ENCODE data around the gene ZNF584.
A peak's percentile ranks its signal among the peaks of the same experiment; 100 is the strongest.
"Not testable (repeated sequence)": the region's sequence is repeated elsewhere in the genome, so short reads cannot be mapped to it uniquely, and the experiment has no call there.

The ZNF584 gene

GRCh38 chr19:58406818-58407657 is 1.4 kb upstream of the ZNF584 start:
- no peak for DNase-seq

DNA sequence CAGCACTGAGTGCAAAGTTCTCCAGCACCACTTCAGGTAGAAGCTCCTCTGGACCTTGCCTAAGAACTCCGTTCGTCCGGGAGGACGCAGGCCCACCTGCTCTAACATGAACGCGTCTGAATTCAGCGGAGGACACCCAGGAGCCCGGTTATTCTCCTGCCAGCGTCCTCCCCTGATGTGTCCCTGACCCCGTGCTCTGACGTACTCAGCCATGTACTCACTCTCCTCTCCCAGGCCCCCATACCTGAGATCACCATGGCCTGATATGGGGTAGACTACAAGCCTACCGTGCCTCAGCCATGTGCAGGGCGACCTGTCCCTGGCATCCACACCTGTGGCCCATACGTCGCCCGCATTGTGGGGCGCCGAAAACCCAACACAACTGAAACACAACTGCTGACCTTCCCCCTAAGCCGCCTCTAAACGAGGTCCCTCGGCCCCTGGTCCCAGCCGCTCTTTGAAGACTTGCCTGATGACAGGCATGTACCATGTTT is 744 bp upstream of the ZNF584 start:
- peak in 1 of 2 experiments; percentile 26 for DNase-seq

DNA sequence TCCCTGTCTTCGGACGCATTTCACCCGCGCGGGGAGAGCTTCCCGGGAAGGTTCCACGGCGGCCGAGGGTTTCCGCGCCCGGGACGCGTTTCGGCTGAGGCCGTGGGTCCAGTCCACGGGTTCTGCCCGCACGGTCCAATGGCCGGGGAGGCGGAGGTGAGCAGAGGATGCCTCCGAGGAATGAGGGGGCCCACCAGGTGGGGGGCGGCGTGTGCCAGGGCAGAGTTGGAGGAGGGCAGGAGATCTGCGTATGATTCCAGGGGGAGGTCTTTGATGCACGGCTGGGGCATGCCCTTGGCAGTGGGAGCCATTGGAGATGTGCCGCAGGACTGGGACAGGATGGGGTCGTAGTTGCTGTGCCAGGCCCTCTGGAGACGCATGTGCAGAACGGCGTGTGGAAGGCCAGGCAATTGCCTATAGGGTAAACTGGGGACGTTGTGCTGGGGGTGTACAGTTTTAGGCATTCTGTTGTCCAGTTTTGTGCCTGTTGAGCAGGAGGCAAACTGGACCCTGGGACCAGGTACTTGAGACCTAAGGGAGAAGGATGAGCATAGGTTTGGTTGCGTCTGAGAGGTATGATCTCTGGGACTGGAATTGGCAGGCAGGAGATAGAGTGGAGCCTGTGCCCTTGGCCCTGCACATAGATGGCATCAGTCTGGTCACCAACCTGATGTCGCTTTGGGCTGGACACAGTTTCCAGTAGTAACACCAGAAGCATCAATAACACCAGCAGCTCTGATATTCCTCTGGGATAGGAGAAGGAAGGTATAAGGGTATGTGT is 751 bp downstream of the ZNF584 start:
- peak in 1 of 2 experiments; percentile 57 for DNase-seq

DNA sequence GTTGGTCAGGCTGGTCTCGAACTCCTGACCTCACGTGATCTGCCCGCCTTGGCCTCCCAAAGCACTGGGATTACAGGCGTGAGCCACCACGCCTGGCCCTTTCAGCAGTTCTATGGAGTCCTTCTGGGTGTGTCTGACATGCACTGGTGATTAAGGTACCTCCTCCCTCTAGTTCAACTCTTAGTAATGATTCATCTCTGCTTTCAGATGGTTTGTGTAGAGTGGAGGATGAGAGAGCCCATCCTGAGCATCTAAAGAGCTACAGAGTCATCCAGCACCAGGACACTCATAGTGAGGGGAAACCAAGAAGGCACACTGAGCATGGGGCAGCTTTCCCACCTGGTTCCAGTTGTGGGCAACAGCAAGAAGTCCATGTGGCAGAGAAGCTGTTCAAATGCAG is 8.2 kb downstream of the ZNF584 start:
- no peak for DNase-seq

DNA sequence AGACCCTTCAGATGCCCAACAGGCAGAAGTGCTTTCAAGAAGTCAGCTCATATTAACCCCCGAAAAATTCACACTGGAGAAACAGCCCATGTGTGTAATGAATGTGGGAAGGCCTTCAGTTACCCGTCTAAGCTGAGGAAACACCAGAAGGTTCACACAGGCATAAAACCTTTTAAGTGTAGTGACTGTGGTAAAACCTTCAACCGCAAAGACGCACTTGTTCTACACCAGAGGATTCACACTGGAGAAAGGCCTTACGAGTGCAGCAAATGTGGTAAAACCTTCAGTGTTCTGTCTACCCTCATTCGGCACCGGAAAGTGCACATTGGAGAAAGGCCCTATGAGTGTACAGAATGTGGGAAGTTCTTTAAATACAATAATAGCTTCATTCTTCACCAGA is 8.6 kb downstream of the ZNF584 start:
- DNase-seq: no peak

GRCh38 chr19:58428617-58429016 is 20.2 kb downstream of the ZNF584 start:
- no peak for DNase-seq

- no peak for DNase-seq
These were observed 21.3 kb downstream of the ZNF584 start for GRCh38 chr19:58429745-58430144.

GRCh38 chr19:58434217-58434616 is 25.8 kb downstream of the ZNF584 start:
- no peak for DNase-seq

DNA sequence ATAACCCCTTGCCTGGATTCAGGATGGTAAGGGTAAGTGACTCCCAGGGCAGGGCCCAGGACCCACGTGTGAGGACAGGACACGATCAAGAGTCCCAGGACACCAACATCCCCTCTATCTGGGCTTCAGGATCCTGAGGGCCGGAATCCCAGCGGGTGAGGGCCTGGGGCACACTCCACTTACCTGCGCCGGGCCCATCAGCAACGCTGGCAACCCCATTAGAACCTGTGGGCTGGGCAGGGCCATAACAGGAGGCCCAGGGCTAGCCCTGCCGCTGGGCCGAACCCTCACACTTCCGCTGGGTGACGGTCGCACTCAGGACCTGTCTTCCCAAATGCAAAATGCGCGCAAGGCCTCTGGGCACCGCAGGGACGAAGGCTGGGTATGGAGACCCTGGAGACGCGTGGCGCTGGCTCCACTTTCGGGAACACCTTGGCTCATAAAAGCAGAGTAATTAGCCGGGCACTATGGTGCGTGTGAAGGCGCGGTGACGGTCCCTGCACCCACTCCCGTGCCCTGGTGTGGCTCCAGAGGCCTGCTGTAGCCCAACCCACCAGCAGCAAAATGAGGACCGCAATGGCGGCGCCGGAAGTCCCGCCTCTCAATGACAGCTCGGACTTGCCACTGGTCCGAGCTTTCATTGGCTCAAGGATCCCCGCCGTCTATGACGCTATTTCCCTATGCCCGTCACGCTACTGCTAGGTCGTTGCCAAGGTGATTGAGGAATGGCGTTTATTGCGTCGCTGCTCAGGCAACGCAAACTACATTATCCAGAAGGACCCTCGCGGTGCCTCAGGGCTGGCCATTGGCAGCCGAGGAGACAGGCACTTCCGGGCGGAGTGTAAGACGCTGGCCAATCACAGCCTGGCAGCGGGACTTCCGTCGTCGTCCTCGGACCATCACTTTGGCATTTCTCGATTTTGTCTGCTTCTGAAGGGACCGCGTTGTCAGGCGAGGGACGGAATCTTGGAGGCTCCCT is 31.4 kb downstream of the ZNF584 start, which contains the start of gene ZNF132:
Gene ZNF132, minus strand, starts transcription at position 578 of the 979 bp plus-strand sequence. Its CDS starts 332 bp downstream, at position 246.
- peak; percentile 92 to 95 for DNase-seq

GRCh38 chr19:58440556-58440955 is 32.1 kb downstream of the ZNF584 start:
- no peak for DNase-seq

DNA sequence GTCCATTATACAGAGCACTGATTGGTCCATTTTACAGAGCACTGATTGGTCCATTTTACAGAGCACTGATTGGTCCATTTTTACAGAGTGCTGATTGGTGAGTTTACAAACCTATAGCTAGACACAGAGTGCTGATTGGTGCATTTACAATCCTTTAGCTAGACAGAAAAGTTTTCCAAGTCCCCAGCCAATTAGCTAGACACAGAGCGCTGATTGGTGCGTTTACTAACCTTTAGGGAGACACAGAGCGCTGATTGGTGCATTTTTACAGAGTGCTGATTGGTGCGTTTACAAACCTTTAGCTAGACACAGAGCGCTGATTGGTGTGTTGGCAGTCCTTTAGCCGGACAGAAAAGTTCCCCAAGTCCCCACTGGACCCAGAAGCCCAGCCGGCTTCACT is 34.5 kb downstream of the ZNF584 start:
- not testable (repeated sequence) for DNase-seq

DNA sequence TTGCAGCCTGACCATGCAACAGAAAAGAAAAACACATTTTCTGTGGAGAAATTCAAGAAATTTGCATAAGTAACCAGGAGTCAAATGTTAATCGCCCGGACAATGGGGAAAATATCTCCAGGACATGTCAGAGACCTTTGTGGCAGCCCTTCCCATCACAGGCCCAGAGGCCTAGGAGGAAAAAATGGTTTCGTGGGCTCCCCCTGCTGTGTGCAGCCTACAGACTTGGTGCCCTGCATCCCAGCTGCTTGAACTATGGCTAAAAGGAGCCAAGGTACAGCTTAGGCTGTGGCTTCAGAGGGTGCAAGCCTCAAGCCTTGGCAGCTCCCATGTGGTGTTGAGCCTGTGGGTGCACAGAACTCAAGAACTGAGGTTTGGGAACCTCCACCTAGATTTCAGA is 40.4 kb downstream of the ZNF584 start:
- DNase-seq: not testable (repeated sequence)

DNA sequence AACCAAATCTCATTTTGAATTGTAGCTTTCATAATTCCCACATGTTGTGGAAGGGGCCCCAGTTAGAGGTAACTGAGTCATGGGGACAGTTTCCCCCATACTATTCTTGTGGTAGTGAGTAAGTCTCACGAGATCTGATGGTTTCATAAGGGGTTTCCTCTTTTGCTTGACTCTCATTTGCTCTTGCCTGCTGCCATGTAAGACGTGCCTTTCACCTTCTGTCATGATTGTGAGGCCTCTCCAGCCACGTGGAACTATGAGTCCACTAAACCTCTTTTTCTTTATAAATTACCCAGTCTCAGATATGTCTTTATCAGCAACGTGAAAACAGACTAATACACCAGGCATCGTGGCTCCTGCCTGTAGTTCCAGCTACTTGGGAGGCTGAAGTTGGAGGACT is 41.5 kb downstream of the ZNF584 start:
- DNase-seq: not testable (repeated sequence)

GRCh38 chr19:58450856-58451357 is 42.5 kb downstream of the ZNF584 start:
- no peak for DNase-seq

DNA sequence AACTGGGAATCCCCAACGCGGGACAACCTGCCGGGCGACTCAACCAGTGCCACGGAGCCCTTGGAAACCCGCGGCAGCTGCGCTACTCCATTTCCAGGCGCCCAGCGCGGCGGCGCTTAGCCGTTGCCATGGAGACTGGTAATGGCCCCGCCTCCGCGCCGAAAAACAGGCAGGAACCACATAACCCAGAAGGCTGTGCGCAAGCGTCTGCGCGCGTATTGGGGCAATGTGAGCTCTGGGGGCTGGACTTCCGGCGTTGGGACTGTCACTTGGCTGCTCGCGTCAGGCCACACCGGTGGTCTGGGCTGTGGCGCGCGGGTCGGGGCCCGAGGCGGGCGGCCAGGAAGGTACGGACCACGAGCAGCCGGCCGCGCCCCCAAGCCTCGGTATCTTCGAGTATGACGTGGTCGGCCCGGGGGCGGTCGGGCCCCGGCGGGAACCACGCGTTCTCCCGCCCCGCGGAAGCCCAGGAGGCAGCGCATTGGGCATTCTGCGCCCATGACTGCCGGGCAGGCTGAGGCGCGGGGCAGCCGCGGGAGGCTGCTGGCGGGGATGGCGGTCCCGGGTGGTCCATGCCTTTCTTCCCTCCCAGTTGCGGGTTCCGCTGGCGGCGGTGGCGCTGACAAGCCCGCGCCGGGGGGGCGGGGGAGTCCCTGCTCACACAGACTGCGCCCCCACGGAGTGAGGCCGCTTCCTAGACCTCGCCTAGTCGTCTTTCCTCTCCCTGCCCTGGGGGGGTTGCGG is 43.1 kb downstream of the ZNF584 start, which contains the start of gene ZNF324B:
Gene ZNF324B, plus strand, starts transcription at position 265 of the 744 bp plus-strand sequence. CDS start 2,080 bp downstream, outside the sequence.
- peak; percentile 96 to 98 for DNase-seq

- no peak for DNase-seq
These were observed 45.3 kb downstream of the ZNF584 start for GRCh38 chr19:58453743-58454142.

- DNase-seq: no peak
These were observed 46.9 kb downstream of the ZNF584 start for GRCh38 chr19:58455306-58455705.

DNA sequence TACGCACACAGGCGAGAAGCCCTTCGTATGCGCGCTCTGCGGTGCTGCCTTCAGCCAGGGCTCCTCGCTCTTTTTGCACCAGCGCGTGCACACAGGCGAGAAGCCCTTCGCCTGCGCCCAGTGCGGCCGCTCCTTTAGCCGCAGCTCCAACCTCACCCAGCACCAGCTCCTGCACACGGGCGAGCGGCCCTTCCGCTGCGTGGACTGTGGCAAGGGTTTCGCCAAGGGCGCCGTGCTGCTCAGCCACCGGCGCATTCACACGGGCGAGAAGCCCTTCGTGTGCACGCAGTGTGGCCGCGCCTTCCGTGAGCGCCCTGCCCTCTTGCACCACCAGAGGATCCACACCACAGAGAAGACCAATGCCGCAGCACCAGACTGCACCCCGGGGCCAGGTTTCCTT is 47.7 kb downstream of the ZNF584 start:
- no peak for DNase-seq

GRCh38 chr19:58460039-58460438 is 51.6 kb downstream of the ZNF584 start:
- DNase-seq: no peak

DNA sequence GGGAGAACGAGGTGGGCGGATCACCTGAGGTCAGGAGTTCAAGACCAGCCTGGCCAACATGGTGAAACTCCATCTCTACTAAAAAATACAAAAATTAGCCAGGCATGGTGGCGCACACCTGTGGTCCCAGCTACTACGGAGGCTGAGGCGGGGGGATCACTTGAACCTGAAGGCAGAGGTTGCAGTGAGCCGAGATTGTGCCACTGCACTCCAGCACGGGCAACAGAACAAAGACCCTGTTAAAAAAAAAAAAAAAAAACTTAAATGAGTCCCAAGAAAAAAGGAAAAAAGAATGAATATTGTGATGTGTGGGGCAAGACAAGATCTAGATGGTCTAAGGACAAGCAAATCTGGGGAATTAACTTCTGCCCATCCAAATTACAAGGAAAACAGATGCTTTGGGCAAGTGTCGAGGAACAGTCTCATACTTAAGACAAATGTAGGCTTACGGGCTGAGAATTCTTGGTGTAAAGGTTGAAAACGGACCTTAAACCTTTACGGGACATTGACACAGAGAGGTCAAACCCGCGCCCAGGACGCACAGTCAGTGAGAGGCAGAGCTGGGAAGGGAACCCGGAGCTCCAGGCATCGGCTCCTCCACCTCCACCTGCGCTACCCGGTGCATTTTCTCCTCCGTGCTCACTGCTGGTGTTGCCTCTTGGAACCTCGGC is 57.8 kb downstream of the ZNF584 start:
- no peak for DNase-seq
